H9 (cell line): ENCODE measurements around the gene SLC35F6. TPM values are rescaled to one million over a fixed set of nuclear protein-coding genes. Genes with fewer than 3 reads are reported as not detected.
A peak's percentile ranks its signal among the peaks of the same experiment; 100 is the strongest.

Experiments used
- DNase-seq: peaks from one replicate; pipeline ENCODE4 v3.0.0-alpha.2; 2017
- H2AFZ ChIP-seq: one replicate; pipeline ENCODE4 v1.6.1; 2013; ENCODE audit warnings: mild to moderate bottlenecking, low read length, control low read depth, moderate library complexity
- H2AK5ac ChIP-seq: 2 replicates; pipeline ENCODE4 v1.6.1; 2013; ENCODE audit warnings: low read length, control low read depth, mixed read lengths; ENCODE audit not compliant: insufficient read length
- H2BK120ac ChIP-seq: one replicate; pipeline ENCODE4 v1.6.1; 2013; ENCODE audit warnings: low read depth, mild to moderate bottlenecking, low read length, control low read depth, inconsistent platforms; ENCODE audit not compliant: poor library complexity, severe bottlenecking
- H2BK12ac ChIP-seq: 2 replicates; pipeline ENCODE4 v1.6.1; 2013; ENCODE audit warnings: low read length, control low read depth, mixed read lengths, low read depth; ENCODE audit not compliant: insufficient read length
- H2BK15ac ChIP-seq: 2 replicates; pipeline ENCODE4 v1.6.1; 2013; ENCODE audit warnings: low read depth, low read length, control low read depth
- H2BK20ac ChIP-seq: one replicate; pipeline ENCODE4 v1.6.1; 2013; ENCODE audit warnings: low read depth, mild to moderate bottlenecking, low read length, control low read depth, inconsistent platforms; ENCODE audit not compliant: poor library complexity, severe bottlenecking
- H2BK5ac ChIP-seq: 2 replicates; pipeline ENCODE4 v1.6.1; 2013; ENCODE audit warnings: low read length, control low read depth, mixed read lengths; ENCODE audit not compliant: insufficient read length
- H3K14ac ChIP-seq: 2 replicates; pipeline ENCODE4 v1.6.1; 2013; ENCODE audit warnings: low read length, control low read depth; ENCODE audit not compliant: insufficient read depth
- H3K18ac ChIP-seq: 2 replicates; pipeline ENCODE4 v1.6.1; 2013; ENCODE audit warnings: low read depth, mild to moderate bottlenecking, mixed read lengths, low read length, control low read depth; ENCODE audit not compliant: insufficient read length
- H3K23ac ChIP-seq: 2 replicates; pipeline ENCODE4 v1.6.1; 2013; ENCODE audit warnings: low read length, control low read depth, mixed read lengths, low read depth; ENCODE audit not compliant: insufficient read length
- H3K23me2 ChIP-seq: 2 replicates; pipeline ENCODE4 v1.6.1; 2013; ENCODE audit warnings: low read depth, mild to moderate bottlenecking, mixed read lengths, low read length, control low read depth; ENCODE audit not compliant: insufficient read length, poor library complexity, severe bottlenecking
- H3K27ac ChIP-seq: 2 replicates; pipeline ENCODE4 v1.5.1; 2013; ENCODE audit warnings: low read length, control low read depth, mixed read lengths, low read depth; ENCODE audit not compliant: insufficient read length
- H3K27me3 ChIP-seq: 2 replicates; pipeline ENCODE4 v1.6.1; 2013; ENCODE audit warnings: low read length, control low read depth, inconsistent platforms; ENCODE audit not compliant: insufficient read depth
- H3K4ac ChIP-seq: 2 replicates; pipeline ENCODE4 v1.6.1; 2013; ENCODE audit warnings: low read depth, mild to moderate bottlenecking, control low read depth, inconsistent platforms, low read length, moderate library complexity
- H3K4me1 ChIP-seq: 2 replicates; pipeline ENCODE4 v1.6.1; 2013; ENCODE audit warnings: low read length, control low read depth, inconsistent platforms; ENCODE audit not compliant: insufficient read depth
- H3K4me2 ChIP-seq: 2 replicates; pipeline ENCODE4 v1.6.1; 2013; ENCODE audit warnings: low read length, control low read depth, mixed read lengths; ENCODE audit not compliant: insufficient read length, insufficient read depth
- H3K56ac ChIP-seq: 2 replicates; pipeline ENCODE4 v1.6.1; 2013; ENCODE audit warnings: low read depth, mild to moderate bottlenecking, mixed read lengths, low read length, control low read depth; ENCODE audit not compliant: insufficient read length
- H3K79me1 ChIP-seq: 2 replicates; pipeline ENCODE4 v1.6.1; 2013; ENCODE audit warnings: low read depth, mild to moderate bottlenecking, moderate library complexity, low read length, control low read depth, inconsistent platforms; ENCODE audit not compliant: insufficient read depth, poor library complexity, severe bottlenecking
- H3K79me2 ChIP-seq: 2 replicates; pipeline ENCODE4 v1.6.1; 2013; ENCODE audit warnings: low read length, control low read depth, inconsistent platforms; ENCODE audit not compliant: insufficient read depth
- H3K9ac ChIP-seq: 2 replicates; pipeline ENCODE4 v1.6.1; 2013; ENCODE audit warnings: low read length, control low read depth, mixed read lengths; ENCODE audit not compliant: insufficient read length; ENCODE audit errors: extremely low read depth
- H3K9me3 ChIP-seq: one replicate; pipeline ENCODE4 v1.6.1; 2013; ENCODE audit warnings: low read depth, low read length, inconsistent platforms; ENCODE audit not compliant: control insufficient read depth
- H3T11ph ChIP-seq: one replicate; pipeline ENCODE4 v1.6.1; 2013; ENCODE audit warnings: mild to moderate bottlenecking, low read length, control low read depth, inconsistent platforms
- H4K20me1 ChIP-seq: one replicate; pipeline ENCODE4 v1.6.1; 2013; ENCODE audit not compliant: control insufficient read depth, insufficient read length, insufficient read depth
- H4K5ac ChIP-seq: 2 replicates; pipeline ENCODE4 v1.6.1; 2013; ENCODE audit warnings: low read depth, mild to moderate bottlenecking, mixed read lengths, low read length, control low read depth; ENCODE audit not compliant: insufficient read length
- H4K8ac ChIP-seq: replicated peaks from 2 replicates; pipeline ENCODE4 v1.6.1; 2013; ENCODE audit warnings: low read length, control low read depth, mixed read lengths, low read depth; ENCODE audit not compliant: insufficient read length
- H4K91ac ChIP-seq: 2 replicates; pipeline ENCODE4 v1.6.1; 2013; ENCODE audit warnings: low read depth, mild to moderate bottlenecking, moderate library complexity, mixed read lengths, low read length, control low read depth; ENCODE audit not compliant: insufficient read length
- H3K27ac Mint-ChIP-seq, 3 experiments: 2 replicates in 2 of 3; 3 replicates in 1 of 3; pipeline ENCODE4 v1.8.0; 2020 to 2021; ENCODE audit warnings: mixed read lengths in 3 of 3, mild to moderate bottlenecking in 1 of 3, moderate library complexity in 1 of 3
- H3K27me3 Mint-ChIP-seq: 2 replicates; pipeline ENCODE4 v1.8.0; 2021; ENCODE audit warnings: low read depth, mild to moderate bottlenecking, moderate library complexity, mixed read lengths
- H3K36me3 Mint-ChIP-seq, 3 experiments: 2 replicates in 2 of 3; 3 replicates in 1 of 3; pipeline ENCODE4 v1.8.0; 2020 to 2021; ENCODE audit warnings: low read depth in 3 of 3, mixed read lengths in 3 of 3; ENCODE audit not compliant: insufficient read depth in 1 of 3
- H3K4me1 Mint-ChIP-seq, 2 experiments: 2 replicates each; pipeline ENCODE4 v1.8.0; 2020; ENCODE audit warnings: mixed read lengths in 2 of 2
- H3K4me3 Mint-ChIP-seq, 2 experiments: 2 replicates in 1 of 2; 3 replicates in 1 of 2; pipeline ENCODE4 v1.8.0; 2020 to 2021; ENCODE audit warnings: mild to moderate bottlenecking in 2 of 2, mixed read lengths in 2 of 2, moderate library complexity in 1 of 2
- H3K9me3 Mint-ChIP-seq, 2 experiments: 2 replicates in 1 of 2; 3 replicates in 1 of 2; pipeline ENCODE4 v1.8.0; 2020; ENCODE audit warnings: mild to moderate bottlenecking in 2 of 2, mixed read lengths in 2 of 2, moderate library complexity in 1 of 2
- WGBS: extraction: QIAGEN DNeasy Blood & Tissue Kit; methylation state at CpG from one replicate; pipeline ENCODE4 v1.1.7; 2013; ENCODE audit warnings: missing lambda C conversion rate, low lambda C conversion rate, mixed read lengths; ENCODE audit not compliant: insufficient read length; ENCODE audit errors: extremely low coverage; 5-methylcytosine and 5-hydroxymethylcytosine counted together
- total RNA-seq: library from RNA; stranded (reverse); gene quantifications from 2 replicates; pipeline ENCODE4 v1.2.1, GENCODE V29; 2021
- TF ChIP-seq, protein P1 (sequence below): fragments of 200-600 bp; sonication (generic); conservative IDR thresholded peaks from 3 replicates; pipeline ENCODE4 v1.8.0; 2021; ENCODE audit warnings: antibody characterized with exemption, mild to moderate bottlenecking

SLC35F6 gene
- total RNA-seq, 1 experiment from 2014 or later, result 15.7 TPM

DNA sequence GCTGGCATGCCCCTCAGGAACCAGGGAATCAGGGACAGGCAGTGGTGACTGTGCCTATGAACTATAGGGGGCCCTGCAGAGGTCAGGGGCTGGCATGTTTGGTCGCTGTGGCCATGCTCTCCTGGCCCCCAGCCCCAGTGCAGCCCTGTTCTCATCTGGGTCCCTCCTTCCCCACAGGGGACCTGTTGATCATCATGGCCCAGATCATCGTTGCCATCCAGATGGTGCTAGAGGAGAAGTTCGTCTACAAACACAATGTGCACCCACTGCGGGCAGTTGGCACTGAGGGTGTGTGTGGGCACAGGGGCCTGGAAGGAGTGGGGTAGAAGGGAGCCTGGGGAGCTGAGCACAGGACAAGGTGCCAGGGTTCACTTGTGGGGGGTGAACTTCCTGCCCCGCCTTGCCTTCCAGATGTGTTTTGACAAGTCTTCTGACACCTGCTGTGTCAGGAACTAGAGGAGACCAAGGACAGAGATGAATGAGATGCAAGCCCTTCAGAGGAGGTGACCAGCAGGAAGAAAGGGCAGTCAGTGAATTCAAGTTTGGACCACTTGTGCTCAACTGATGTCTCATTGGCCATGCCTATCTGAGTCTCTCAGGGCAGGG, 12.2 kb downstream of the SLC35F6 start:
- no peaks in the 10 kb centered on the region for H3K9me3 Mint-ChIP-seq
- Histone ChIP-seq H3K79me2 (no peaks in the 10 kb centered on the region), H3K4me1 (no peaks in the 10 kb centered on the region), H2AK5ac (no peak overlapping the region), H2BK15ac (no peak overlapping the region), H3K23me2 (no peaks in the 10 kb centered on the region), H4K8ac (no peak overlapping the region), H2BK12ac (no peak overlapping the region), H3K4ac (no peak overlapping the region), H3K18ac (no peak overlapping the region), H4K20me1 (no peaks in the 10 kb centered on the region), H4K5ac (no peak overlapping the region), H3K27ac (no peak overlapping the region), H2BK120ac (no peak overlapping the region), H3K4me2 (no peak overlapping the region), H3T11ph (no peak overlapping the region), H2AFZ (no peak overlapping the region), H3K23ac (no peak overlapping the region), H3K79me1 (no peaks in the 10 kb centered on the region), H2BK20ac (no peak overlapping the region), H3K27me3 (no peaks in the 10 kb centered on the region), H2BK5ac (no peak overlapping the region), H3K9ac (no peak overlapping the region), H3K9me3 (no peaks in the 10 kb centered on the region), H4K91ac (no peak overlapping the region), H3K56ac (no peak overlapping the region), H3K14ac (no peak overlapping the region; the same call in 1 of the 2 replicates)
- no peak for DNase-seq
- peaks cover 0 to 2% of the 10 kb centered on the region in 2 experiments; a peak in 1 of 4 replicates for H3K4me1 Mint-ChIP-seq
- H3K27me3 Mint-ChIP-seq, result no peaks in the 10 kb centered on the region
- H3K27ac Mint-ChIP-seq, result peak overlapping the region in 2 of 3 experiments; percentile 46 to 54; a peak in 3 of 7 replicates
- H3K36me3 Mint-ChIP-seq, result peaks cover 5 to 39% (median 11%) of the 10 kb centered on the region in 3 experiments; a peak in 6 of 7 replicates
- no peak overlapping the region for H3K4me3 Mint-ChIP-seq
- TF ChIP-seq, protein P1, sequence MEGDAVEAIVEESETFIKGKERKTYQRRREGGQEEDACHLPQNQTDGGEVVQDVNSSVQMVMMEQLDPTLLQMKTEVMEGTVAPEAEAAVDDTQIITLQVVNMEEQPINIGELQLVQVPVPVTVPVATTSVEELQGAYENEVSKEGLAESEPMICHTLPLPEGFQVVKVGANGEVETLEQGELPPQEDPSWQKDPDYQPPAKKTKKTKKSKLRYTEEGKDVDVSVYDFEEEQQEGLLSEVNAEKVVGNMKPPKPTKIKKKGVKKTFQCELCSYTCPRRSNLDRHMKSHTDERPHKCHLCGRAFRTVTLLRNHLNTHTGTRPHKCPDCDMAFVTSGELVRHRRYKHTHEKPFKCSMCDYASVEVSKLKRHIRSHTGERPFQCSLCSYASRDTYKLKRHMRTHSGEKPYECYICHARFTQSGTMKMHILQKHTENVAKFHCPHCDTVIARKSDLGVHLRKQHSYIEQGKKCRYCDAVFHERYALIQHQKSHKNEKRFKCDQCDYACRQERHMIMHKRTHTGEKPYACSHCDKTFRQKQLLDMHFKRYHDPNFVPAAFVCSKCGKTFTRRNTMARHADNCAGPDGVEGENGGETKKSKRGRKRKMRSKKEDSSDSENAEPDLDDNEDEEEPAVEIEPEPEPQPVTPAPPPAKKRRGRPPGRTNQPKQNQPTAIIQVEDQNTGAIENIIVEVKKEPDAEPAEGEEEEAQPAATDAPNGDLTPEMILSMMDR, result no peak
- WGBS, result no CpG with 5 or more reads among the region's 5 CpGs
